GM18951 (cell line): ENCODE measurements around the gene KRT40.

ENCODE experiments used
- POLR2A ChIP-seq: IDR thresholded peaks from 4 replicates; pipeline ENCODE4 v1.6.1; 2011; ENCODE audit warnings: mild to moderate bottlenecking; ENCODE audit not compliant: insufficient read length, insufficient read depth; ENCODE audit errors: extremely low read depth
- in situ Hi-C: fragments of 300-500 bp; cut with MboI; formaldehyde crosslinking; loops from one replicate; pipeline ENCODE4 v1.12.0; 2022; ENCODE audit warnings: low sequenced_read_pairs, mixed read lengths, inconsistent platforms; ENCODE audit not compliant: unreplicated experiment

KRT40 gene

GRCh38 chr17:40931311-40931710 is 52.8 kb downstream of the KRT40 start:
- in situ Hi-C loops = no loop called here
- TF ChIP-seq POLR2A = no peak
